BJ (cell line): Measurements from ENCODE around the gene SAMD14. TPM values are rescaled to one million over a fixed set of nuclear protein-coding genes. Genes with fewer than 3 reads are reported as not detected.

Source experiments
- CTCF ChIA-PET: fragments of 350-600 bp; formaldehyde crosslinking; extraction: SDS; loops from one replicate; lab custom pipeline; 2021; ENCODE audit warnings: antibody characterized with exemption, inconsistent platforms; lab: Yijun Ruan, JAX
- POLR2A ChIA-PET: fragments of 300-600 bp; sonication (Branson Sonifier 250); formaldehyde crosslinking; extraction: SDS; loops from one replicate; lab custom pipeline; 2021; ENCODE audit warnings: antibody characterized with exemption; lab: Charles Lee
- DNase-seq: peaks from one replicate; pipeline ENCODE4 v3.0.0-alpha.2; 2011; ENCODE audit warnings: low read depth
- H3K27me3 ChIP-seq: 2 replicates; pipeline ENCODE4 v1.6.0; 2011; ENCODE audit warnings: low read length; ENCODE audit not compliant: control insufficient read depth, insufficient read depth
- H3K36me3 ChIP-seq: 2 replicates; pipeline ENCODE4 v1.5.1; 2011; ENCODE audit warnings: low read length; ENCODE audit not compliant: control insufficient read depth, insufficient read depth
- H3K4me3 ChIP-seq: 2 replicates; pipeline ENCODE4 v1.5.1; 2011; ENCODE audit warnings: low read depth, mild to moderate bottlenecking, control low read depth, low read length
- polyA plus RNA-seq: library from polyadenylated mRNA; depleted of rRNA; stranded (reverse); fragments of >200 nt; gene quantifications from 2 replicates; pipeline ENCODE4 v1.2.3, GENCODE V29; 2011
- TF ChIP-seq, protein P1 (sequence below): IDR thresholded peaks from 2 replicates; pipeline ENCODE4 v1.5.1; 2011; ENCODE audit warnings: low read depth, mild to moderate bottlenecking, control low read depth, inconsistent platforms, low read length, moderate library complexity; ENCODE audit not compliant: insufficient read depth

SAMD14 gene
- polyA plus RNA-seq, 1 experiment = 5.3 TPM

DNA sequence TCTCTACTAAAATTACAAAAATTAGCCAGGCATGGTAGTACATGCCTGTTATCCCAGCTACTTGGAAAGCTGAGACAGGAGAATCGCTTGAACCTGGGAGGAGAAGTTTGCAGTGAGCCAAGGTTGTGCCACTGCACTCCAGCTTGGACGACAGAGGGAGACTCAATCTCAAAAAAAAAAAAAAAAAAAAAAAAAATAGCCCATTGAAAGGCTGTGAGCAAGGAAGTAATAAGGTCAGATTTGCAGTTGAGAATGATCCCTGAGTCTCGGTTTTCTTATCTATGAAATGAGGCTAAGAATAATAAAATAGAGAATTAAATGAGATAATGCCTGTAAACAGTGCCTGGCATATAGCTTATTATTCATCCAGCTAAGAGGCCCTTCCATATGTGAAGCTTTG is 36.2 kb downstream of the SAMD14 start:
- DNase-seq = no peak
- TF ChIP-seq, protein P1, sequence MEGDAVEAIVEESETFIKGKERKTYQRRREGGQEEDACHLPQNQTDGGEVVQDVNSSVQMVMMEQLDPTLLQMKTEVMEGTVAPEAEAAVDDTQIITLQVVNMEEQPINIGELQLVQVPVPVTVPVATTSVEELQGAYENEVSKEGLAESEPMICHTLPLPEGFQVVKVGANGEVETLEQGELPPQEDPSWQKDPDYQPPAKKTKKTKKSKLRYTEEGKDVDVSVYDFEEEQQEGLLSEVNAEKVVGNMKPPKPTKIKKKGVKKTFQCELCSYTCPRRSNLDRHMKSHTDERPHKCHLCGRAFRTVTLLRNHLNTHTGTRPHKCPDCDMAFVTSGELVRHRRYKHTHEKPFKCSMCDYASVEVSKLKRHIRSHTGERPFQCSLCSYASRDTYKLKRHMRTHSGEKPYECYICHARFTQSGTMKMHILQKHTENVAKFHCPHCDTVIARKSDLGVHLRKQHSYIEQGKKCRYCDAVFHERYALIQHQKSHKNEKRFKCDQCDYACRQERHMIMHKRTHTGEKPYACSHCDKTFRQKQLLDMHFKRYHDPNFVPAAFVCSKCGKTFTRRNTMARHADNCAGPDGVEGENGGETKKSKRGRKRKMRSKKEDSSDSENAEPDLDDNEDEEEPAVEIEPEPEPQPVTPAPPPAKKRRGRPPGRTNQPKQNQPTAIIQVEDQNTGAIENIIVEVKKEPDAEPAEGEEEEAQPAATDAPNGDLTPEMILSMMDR = no peak
- H3K36me3 ChIP-seq = peaks cover 14% of the 10 kb centered on the region
- no peaks in the 10 kb centered on the region for H3K27me3 ChIP-seq
- ChIA-PET CTCF (interaction anchor here (0.6 to 7.2 kb wide), 49 partner anchors 9 to 532 kb away, joined by 3 to 116 read pairs (median 5); partner anchors contain the start of genes COL1A1, ITGA3, PPP1R9B and SAMD14), POLR2A (no interaction called here)
- H3K4me3 ChIP-seq = no peak overlapping the region

DNA sequence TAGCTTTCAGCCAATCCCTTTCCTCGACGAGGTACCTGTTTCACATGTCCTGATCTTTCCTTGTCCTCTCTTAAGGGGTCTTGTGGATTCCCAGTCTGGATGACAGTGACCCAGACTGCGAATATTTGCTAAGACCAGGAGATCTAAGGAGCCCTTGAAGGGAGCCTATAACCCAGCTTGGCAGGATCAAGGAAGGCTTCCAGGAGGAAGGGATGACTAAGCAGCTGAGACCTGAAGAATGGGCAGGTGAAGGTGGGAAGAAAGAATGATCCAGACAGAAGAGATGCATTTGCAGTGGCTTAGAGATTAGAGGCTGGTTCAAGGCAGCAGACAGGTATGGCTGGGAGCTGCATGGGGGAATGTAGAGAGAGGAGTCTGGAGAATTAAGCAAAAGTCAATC is 36.7 kb downstream of the SAMD14 start:
- TF ChIP-seq, protein P1 = no peak
- Histone ChIP-seq H3K4me3 (no peak overlapping the region), H3K36me3 (peaks cover 11% of the 10 kb centered on the region), H3K27me3 (no peaks in the 10 kb centered on the region)
- ChIA-PET CTCF (interaction anchor here (1.0 to 7.2 kb wide), 18 partner anchors 9 to 203 kb away, joined by 3 to 116 read pairs (median 5); partner anchors contain the start of genes PPP1R9B and SAMD14), POLR2A (no interaction called here)
- no peak for DNase-seq

DNA sequence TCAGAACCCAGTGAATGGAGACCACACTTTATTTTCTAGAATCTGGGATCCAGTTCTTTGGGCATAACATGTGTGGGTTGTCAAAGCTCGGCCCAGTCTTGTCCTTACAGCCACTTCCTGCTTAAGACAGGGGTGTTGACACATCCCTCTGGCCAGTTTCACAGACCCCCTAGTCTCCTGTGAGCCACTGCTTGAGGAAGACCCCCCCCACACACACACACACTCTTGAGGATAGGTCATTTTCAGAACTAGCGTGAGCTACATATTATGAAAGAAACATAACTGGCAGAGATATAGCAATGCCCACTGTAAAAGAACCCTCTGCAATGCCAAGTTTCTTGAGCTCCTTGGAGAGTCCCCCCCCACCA is 38.1 kb downstream of the SAMD14 start:
- TF ChIP-seq, protein P1 = no peak
- H3K27me3 ChIP-seq = no peaks in the 10 kb centered on the region
- peaks cover 15% of the 10 kb centered on the region for H3K36me3 ChIP-seq
- POLR2A ChIA-PET = no interaction called here
- CTCF ChIA-PET = interaction anchor here (0.6 to 7.2 kb wide), 9 partner anchors 11 to 205 kb away, joined by 3 to 116 read pairs (median 4); partner anchors contain the start of gene PPP1R9B
- DNase-seq = no peak
- H3K4me3 ChIP-seq = no peak overlapping the region

- TF ChIP-seq, protein P1 = no peak
- DNase-seq = no peak
- H3K4me3 ChIP-seq = no peak overlapping the region
- H3K27me3 ChIP-seq = no peaks in the 10 kb centered on the region
- POLR2A ChIA-PET = no interaction called here
- CTCF ChIA-PET = interaction anchor here (0.6 to 7.2 kb wide), 10 partner anchors 13 to 205 kb away, joined by 3 to 116 read pairs (median 4); no protein-coding TSS in a partner anchor
- H3K36me3 ChIP-seq = peaks cover 15% of the 10 kb centered on the region
Observed at GRCh38 chr17:50090971-50091917, 38.7 kb downstream of the SAMD14 start.

DNA sequence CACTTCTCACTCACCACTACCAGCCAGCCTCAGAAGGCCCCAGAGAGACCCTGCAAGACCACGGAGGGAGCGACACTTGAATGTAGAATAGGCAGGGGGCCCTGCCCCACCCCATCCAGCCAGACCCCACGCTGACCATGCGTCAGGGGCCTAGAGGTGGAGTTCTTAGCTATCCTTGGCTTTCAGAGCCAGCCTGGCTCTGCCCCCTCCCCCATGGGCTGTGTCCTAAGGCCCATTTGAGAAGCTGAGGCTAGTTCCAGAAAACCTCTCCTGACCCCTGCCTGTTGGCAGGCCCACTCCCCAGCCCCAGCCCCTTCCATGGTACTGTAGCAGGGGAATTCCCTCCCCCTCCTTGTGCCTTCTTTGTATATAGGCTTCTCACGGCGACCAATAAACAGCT is 39.9 kb downstream of the SAMD14 start:
- no peak for DNase-seq
- TF ChIP-seq, protein P1 = no peak
- Histone ChIP-seq H3K27me3 (no peaks in the 10 kb centered on the region), H3K4me3 (no peak overlapping the region), H3K36me3 (peaks cover 15% of the 10 kb centered on the region)
- POLR2A ChIA-PET = no interaction called here
- CTCF ChIA-PET = interaction anchor here (1.2 to 7.2 kb wide), 4 partner anchors 49 to 206 kb away, joined by 3 to 116 read pairs (median 42); no protein-coding TSS in a partner anchor
